ENCODE data around the gene MUCL3.

DNA sequence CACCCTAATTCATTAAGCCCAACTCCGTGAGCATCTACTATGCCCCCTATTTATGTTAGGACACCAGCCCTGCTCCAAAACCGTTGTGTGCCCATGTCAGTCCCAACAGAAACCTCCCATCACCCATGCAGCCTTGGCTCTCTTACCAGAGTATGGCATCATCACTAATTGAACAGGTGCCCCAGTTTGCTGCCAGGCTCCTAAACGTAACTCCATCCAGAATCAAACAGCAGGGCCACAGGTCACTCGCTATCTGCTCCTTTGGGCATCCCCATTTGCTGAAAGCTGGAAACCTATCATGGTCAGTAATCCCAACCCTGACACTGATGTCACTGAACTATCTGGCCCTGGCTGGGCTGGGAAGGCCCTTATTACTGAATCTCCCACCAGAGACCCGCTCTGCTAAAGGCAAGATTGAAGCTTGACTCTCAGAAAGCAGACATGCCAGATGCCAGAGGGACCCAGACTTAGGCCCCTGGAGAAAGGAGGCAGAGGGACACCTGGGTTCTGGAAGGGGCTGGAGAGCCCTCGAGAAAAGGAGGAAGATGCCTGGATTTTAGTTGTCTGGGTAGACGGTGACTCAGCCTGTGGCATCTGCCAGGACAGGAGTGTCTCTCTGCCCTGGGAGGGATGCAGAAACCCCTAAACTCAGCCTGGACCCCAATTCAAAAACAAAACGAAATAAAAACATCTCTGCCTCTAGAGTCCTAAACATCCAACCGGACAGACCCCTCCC lies 14.0 kb downstream of the MUCL3 start:
- TF ChIP-seq, protein P1, sequence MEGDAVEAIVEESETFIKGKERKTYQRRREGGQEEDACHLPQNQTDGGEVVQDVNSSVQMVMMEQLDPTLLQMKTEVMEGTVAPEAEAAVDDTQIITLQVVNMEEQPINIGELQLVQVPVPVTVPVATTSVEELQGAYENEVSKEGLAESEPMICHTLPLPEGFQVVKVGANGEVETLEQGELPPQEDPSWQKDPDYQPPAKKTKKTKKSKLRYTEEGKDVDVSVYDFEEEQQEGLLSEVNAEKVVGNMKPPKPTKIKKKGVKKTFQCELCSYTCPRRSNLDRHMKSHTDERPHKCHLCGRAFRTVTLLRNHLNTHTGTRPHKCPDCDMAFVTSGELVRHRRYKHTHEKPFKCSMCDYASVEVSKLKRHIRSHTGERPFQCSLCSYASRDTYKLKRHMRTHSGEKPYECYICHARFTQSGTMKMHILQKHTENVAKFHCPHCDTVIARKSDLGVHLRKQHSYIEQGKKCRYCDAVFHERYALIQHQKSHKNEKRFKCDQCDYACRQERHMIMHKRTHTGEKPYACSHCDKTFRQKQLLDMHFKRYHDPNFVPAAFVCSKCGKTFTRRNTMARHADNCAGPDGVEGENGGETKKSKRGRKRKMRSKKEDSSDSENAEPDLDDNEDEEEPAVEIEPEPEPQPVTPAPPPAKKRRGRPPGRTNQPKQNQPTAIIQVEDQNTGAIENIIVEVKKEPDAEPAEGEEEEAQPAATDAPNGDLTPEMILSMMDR (IDR thresholded peaks at IDR 0.05; ENCODE audit: insufficient read depth, low read depth, low read length) = no peak
- TF ChIP-seq EZH2 (IDR thresholded peaks at IDR 0.05; ENCODE audit: insufficient read depth, low read length) = no peak

Data from astrocyte (in vitro differentiated cells and primary cell).